ENCODE measurements around the gene NPEPPS.

GRCh38 chr17:47615766-47616424, 85.0 kb downstream of the NPEPPS start:
- no peak for TF ChIP-seq POLR2A (IDR thresholded peaks at IDR 0.05; ENCODE audit: low read length)
- no peak for TF ChIP-seq GATA1 (IDR thresholded peaks at IDR 0.05; ENCODE audit: low read depth, low read length)
